GM18909 (cell line): ENCODE results near the gene ACER3.
"Not testable (repeated sequence)": the region's sequence is repeated elsewhere in the genome, so short reads cannot be mapped to it uniquely, and the experiment has no call there.

ENCODE experiments used
- ATAC-seq: cut with Tn5 transposase; IDR thresholded peaks from one replicate; pipeline ENCODE4 v1.9.1; 2021; ENCODE audit warnings: mild to moderate bottlenecking; ENCODE audit not compliant: unreplicated experiment, poor library complexity

ACER3 gene

GRCh38 chr11:76862794-76863193, 2.1 kb downstream of the ACER3 start:
- ATAC-seq = not testable (repeated sequence)

- no peak for ATAC-seq
These were observed 2.6 kb downstream of the ACER3 start for GRCh38 chr11:76863196-76863777.

- ATAC-seq = no peak
These were observed 12.5 kb downstream of the ACER3 start for GRCh38 chr11:76872959-76873827.

DNA sequence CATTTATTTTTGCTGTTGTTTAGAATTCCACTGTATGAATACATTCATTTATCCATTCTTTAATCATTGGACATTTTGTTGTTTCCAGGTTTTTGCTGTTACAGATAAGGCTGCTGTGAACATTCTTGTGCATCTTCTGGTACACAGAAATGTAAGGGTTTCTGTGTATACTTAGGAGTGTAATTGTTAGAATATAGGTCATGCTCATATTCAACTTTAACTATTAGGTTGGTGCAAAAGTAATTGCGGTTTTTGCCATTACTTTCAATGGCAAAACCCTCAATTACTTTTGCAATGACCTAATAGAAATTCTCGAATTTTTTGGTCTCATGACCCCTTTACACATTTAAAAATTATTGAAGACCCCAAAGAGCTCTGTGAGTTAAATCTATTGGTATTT, 17.3 kb downstream of the ACER3 start:
- ATAC-seq = no peak

DNA sequence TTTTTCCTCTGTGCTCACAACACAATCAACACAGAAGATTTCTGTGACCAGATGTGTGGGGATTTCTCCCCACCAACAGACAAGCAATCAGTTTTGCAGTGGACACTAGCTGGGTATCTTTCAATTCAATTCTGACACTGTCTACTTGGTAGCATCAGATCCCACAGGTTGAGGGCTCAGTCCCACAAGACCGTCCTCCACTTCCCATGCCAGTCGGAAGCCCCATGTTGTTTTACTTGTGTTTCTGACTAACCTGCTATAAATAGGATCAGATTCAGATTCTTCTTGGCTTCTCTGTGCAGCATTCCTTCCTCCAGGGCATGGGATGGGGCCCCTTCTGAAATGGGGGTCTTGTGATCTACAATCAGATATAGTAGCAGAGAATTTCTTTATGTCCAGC, 19.6 kb downstream of the ACER3 start:
- no peak for ATAC-seq

GRCh38 chr11:76880956-76881355, 20.2 kb downstream of the ACER3 start:
- ATAC-seq = no peak

- ATAC-seq = no peak
These were observed 24.8 kb downstream of the ACER3 start for GRCh38 chr11:76885390-76886097.

DNA sequence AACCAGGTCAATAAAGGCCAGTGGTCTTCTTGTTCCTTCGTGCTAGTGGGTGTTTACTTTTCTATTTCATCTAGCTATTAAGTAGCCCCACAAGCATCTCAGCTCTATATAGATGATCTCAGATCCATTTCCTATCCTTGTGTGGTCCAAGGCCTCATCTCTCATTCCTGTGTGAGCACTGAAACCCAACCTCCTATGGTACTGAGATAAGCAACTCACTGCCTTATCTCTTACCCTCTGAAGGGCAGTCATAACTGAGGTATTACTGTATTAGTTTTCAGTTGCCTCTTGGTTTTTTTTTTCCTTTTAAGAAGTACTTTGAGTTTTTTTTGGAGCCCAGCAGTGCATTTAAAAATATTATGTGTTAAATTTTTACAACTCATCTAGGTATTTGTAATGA, 28.3 kb downstream of the ACER3 start:
- ATAC-seq = no peak

DNA sequence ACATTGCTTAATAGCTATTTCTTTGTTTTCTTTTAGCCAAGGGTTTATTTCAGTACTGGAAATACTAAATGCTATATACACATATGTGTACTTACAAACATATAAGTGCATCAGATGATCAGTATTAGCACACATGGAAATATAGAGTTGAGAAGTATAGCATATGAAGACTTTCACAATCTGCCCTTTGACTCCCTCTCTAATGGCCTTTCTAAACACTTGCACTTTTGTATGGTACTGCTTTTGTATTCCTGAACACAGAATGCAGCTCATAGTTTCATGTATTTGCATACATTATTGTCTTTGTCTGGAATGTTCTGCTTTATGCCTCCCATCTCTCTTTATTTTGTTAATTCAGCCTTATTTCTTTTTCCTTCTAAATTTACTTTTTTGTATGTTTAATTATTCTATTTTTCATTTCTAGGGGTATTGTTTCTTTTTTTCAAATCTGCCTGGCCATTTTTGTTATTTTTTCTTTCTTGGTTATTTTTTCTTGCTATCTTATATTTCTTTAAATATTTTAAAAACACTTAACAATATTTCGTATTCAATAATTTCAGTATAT, 28.8 kb downstream of the ACER3 start:
- ATAC-seq = no peak

DNA sequence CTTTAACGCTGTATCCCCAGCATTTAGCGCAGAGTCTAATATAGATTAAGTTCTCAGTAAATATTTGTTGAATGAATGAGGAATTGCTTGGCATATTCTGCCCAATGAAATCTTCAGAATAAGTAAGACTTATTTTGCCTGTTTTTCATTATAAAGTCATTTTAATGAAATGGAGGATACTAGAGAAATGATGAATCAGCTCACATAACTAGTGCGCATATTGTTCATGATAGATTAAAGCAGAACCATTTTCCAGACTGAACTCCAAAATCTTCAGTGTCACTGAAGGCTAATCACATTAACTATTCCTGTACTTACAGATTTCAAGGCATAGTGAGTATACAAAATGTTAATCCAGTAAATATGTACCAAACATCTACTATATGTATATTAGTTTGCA, 29.6 kb downstream of the ACER3 start:
- ATAC-seq = no peak

DNA sequence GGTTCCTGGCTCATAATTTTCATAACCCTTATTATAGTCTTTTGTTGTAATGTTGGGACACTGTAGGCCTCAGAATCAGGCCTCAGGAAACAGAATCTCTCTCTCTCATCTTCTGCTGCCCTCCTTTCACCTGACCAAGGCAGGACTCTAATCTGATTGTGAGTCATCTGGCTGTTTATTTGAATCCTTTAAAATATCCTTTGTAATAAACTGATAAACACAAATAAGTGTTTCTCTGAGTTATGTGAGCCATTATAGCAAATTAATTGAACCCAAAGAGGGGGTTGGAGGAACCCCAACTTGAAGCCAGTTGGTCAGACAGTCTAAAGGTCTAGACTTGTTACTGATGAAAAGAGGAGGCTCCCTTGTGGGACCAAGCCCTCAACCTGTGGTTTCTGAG, 30.6 kb downstream of the ACER3 start:
- ATAC-seq = no peak

GRCh38 chr11:76891793-76892192, 31.1 kb downstream of the ACER3 start:
- no peak for ATAC-seq

DNA sequence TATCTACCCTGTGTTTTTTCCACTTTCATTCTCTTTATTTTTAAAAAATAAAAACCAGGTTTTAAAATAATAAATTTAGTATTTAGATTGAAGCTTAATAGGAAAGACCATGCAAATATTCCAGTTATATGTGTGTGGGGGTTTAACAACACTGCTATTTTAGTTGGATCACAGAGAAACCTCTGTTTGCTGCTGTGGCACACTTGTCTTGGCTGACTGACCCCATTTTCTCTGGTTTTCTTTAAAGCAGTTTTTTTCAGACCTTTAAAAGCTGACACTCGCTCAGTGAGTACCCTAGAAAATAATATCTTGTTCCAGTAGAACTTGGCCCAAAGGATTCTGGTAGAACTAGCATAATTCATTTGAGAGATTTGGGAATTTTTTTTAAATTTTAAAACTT, 31.6 kb downstream of the ACER3 start:
- ATAC-seq = no peak

GRCh38 chr11:76897233-76897632, 36.5 kb downstream of the ACER3 start:
- no peak for ATAC-seq

DNA sequence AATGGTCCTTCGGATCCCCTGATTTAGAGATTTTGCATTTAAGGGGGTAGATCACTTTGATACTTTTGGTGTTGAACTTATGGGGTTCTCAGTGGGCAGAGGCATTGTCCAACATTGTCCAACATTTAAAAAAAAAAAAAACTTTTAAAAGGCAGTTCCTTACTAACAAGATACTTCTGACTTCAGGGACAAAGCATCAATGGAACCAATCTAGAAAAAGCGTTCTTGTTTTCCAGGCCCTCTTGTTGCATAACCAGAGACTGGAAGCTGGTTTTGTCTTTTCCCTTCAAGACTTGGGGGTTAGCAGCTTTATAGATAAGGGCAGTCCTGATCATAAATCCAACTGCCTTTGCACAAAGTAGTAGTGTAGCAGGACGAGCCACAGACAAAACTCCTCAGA, 40.4 kb downstream of the ACER3 start:
- no peak for ATAC-seq

- ATAC-seq = not testable (repeated sequence)
These were observed 40.9 kb downstream of the ACER3 start for GRCh38 chr11:76901622-76902021.

- ATAC-seq = no peak
These were observed 41.6 kb downstream of the ACER3 start for GRCh38 chr11:76902121-76903014.

DNA sequence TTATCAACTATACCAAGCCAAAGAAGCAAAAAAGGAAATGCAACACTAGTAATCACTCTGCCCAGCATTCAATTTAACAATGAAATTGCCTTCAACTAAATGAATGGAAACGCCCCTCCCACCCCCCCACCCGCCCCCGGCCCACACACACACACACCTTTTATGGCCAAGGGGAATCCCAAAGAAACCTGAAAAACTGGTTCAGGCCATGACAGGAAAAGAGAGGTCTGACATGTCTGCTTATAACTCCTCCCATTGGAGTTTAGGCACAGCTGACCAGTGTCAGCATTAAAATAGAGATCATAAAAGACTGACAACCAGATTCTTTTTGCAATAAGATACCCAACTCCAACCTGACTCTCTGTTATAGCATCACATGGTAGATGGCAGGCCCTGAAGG, 42.6 kb downstream of the ACER3 start:
- ATAC-seq = no peak

- no peak for ATAC-seq
These were observed 50.1 kb downstream of the ACER3 start for GRCh38 chr11:76910620-76911414.
